HepG2 (cell line): ENCODE results near the gene ZMYND10. TPM values are rescaled to one million over a fixed set of nuclear protein-coding genes. Genes with fewer than 3 reads are reported as not detected.
A peak's percentile ranks its signal among the peaks of the same experiment; 100 is the strongest.

Experiments
- AKNA ChIP-seq: sonication (generic); formaldehyde crosslinking; IDR thresholded peaks from 2 replicates; pipeline ENCODE4 v1.4.0; 2020; ENCODE audit warnings: missing genetic modification reagents, borderline replicate concordance
- CEBPB ChIP-seq: IDR thresholded peaks from 2 replicates; pipeline ENCODE4 v1.6.1; 2011; ENCODE audit warnings: low read depth, low read length, improper control_type of control experiment, borderline replicate concordance
- ELF3 ChIP-seq: IDR thresholded peaks from 2 replicates; pipeline ENCODE4 v1.6.1; 2016; ENCODE audit warnings: missing genetic modification reagents, missing compliant biosample characterization
- EZH2 ChIP-seq: conservative IDR thresholded peaks from 2 replicates; pipeline ENCODE4 v1.6.1; 2012; ENCODE audit warnings: mild to moderate bottlenecking, low read depth, low read length, moderate library complexity
- FOXO1 ChIP-seq: sonication (generic); formaldehyde crosslinking; IDR thresholded peaks from 2 replicates; pipeline ENCODE4 v1.4.0; 2020; ENCODE audit warnings: missing genetic modification reagents
- FOXP4 ChIP-seq: sonication (generic); formaldehyde crosslinking; IDR thresholded peaks from 2 replicates; pipeline ENCODE4 v1.4.0; 2020; ENCODE audit warnings: missing genetic modification reagents
- MAF1 ChIP-seq: sonication (generic); formaldehyde crosslinking; IDR thresholded peaks from 2 replicates; pipeline ENCODE4 v1.5.0; 2020; ENCODE audit warnings: missing genetic modification reagents, borderline replicate concordance
- NRL ChIP-seq: sonication (generic); formaldehyde crosslinking; IDR thresholded peaks from 2 replicates; pipeline ENCODE4 v1.5.0; 2020; ENCODE audit warnings: missing genetic modification reagents, mild to moderate bottlenecking, moderate library complexity, borderline replicate concordance
- SIX1 ChIP-seq: sonication (generic); formaldehyde crosslinking; IDR thresholded peaks from 2 replicates; pipeline ENCODE4 v1.4.0; 2020; ENCODE audit warnings: missing genetic modification reagents, borderline replicate concordance
- TFAP4 ChIP-seq: sonication (generic); IDR thresholded peaks from 2 replicates; pipeline ENCODE4 v1.6.1; 2016; ENCODE audit warnings: low read depth, borderline replicate concordance
- ZNF224 ChIP-seq: sonication (generic); formaldehyde crosslinking; IDR thresholded peaks from 2 replicates; pipeline ENCODE4 v1.5.0; 2020; ENCODE audit warnings: mild to moderate bottlenecking, missing genetic modification reagents
- ZNF281 ChIP-seq: sonication (generic); formaldehyde crosslinking; IDR thresholded peaks from 2 replicates; pipeline ENCODE4 v1.4.0; 2020; ENCODE audit warnings: missing genetic modification reagents, borderline replicate concordance
- ZNF503 ChIP-seq: sonication (generic); formaldehyde crosslinking; IDR thresholded peaks from 2 replicates; pipeline ENCODE4 v1.4.0; 2020; ENCODE audit warnings: missing genetic modification reagents
- ZNF782 ChIP-seq: sonication (generic); formaldehyde crosslinking; IDR thresholded peaks from 2 replicates; pipeline ENCODE4 v1.4.0; 2020; ENCODE audit warnings: missing genetic modification reagents, mild to moderate bottlenecking, borderline replicate concordance
- ZSCAN9 ChIP-seq: IDR thresholded peaks from 2 replicates; pipeline ENCODE4 v1.6.1; 2016; ENCODE audit warnings: borderline replicate concordance
- polyA plus RNA-seq, 8 experiments: library from polyadenylated mRNA; depleted of rRNA in 3 of 8; stranded (reverse) in 7 of 8; unstranded in 1 of 8; fragments of >200 nt; fragmentation: Illumina TruSeq in 4 of 8; extraction: Trizol in 4 of 8; gene quantifications; 2 replicates each; pipeline versions ENCODE4 v1.2.1 to v1.2.3, GENCODE V29; 2011 to 2016; ENCODE audit warnings: low read depth in 4 of 8, missing spikeins in 1 of 8, mixed read lengths in 1 of 8; ENCODE audit not compliant: insufficient read depth in 1 of 8
- total RNA-seq, 5 experiments: library from RNA; depleted of rRNA; stranded (reverse); fragments of >200 nt; fragmentation: Illumina TruSeq; extraction: Trizol; gene quantifications; 2 replicates each; pipeline ENCODE4 v1.2.3, GENCODE V29; 2016; ENCODE audit warnings: low read depth in 1 of 5

The ZMYND10 gene
- total and polyA plus RNA-seq, 2 of the 13 experiments (the other 11 are each of a cell fraction or from before 2014, with no cell fraction given): 0.60 to 0.74 TPM

GRCh38 chr3:50350527-50351322 is 5.2 kb upstream of the ZMYND10 start, which contains the start of the genes CYB561D2 and NPRL2 (continued):
- peak; percentile 83 for TF ChIP-seq TFAP4
- TF ChIP-seq ZNF503 (CRISPR knock-in tag): 0 out of 2 replicates have a peak, but pooled peaks have one; percentile 23
- peak; percentile 37; the same call in 1 of the 2 replicates for TF ChIP-seq MAF1 (CRISPR knock-in tag)
- peak; percentile 54; the same call in 1 of the 2 replicates for TF ChIP-seq ZNF281
- peak; percentile 94 for TF ChIP-seq ELF3 (CRISPR knock-in tag)
- TF ChIP-seq AKNA (CRISPR knock-in tag): peak; percentile 24; the same call in 1 of the 2 replicates
- no peak for TF ChIP-seq SIX1 (CRISPR knock-in tag)
- peak; percentile 86 for TF ChIP-seq ZNF224
- TF ChIP-seq EZH2: no peak
- TF ChIP-seq FOXP4 (CRISPR knock-in tag): 0 out of 2 replicates have a peak, but pooled peaks have one; percentile 20
- peak; percentile 63; the same call in 1 of the 2 replicates for TF ChIP-seq FOXO1
- peak; percentile 89 for TF ChIP-seq ZSCAN9 (CRISPR knock-in tag)
- TF ChIP-seq CEBPB: no peak
- TF ChIP-seq ZNF782 (CRISPR knock-in tag): peak; percentile 84; the same call in 1 of the 2 replicates
- peak; percentile 96 for TF ChIP-seq NRL (CRISPR knock-in tag)
